Testis (tissue), 2 donors: ENCODE results near the gene BNC1.

Experiments used
- POLR2A ChIP-seq: fragments of 450-650 bp; IDR thresholded peaks from one replicate; pipeline ENCODE4 v1.6.1; 2017; ENCODE audit warnings: antibody characterized with exemption, mild to moderate bottlenecking, moderate library complexity
- TF ChIP-seq, protein P1 (sequence below), 3 experiments: fragments of 450-650 bp in 2 of 3; fragments of 200-600 bp in 1 of 3; sonication (generic) in 1 of 3; IDR thresholded peaks; one replicate each; pipeline ENCODE4 v1.5.1; 2016 to 2019; ENCODE audit warnings: antibody characterized with exemption in 3 of 3, mild to moderate bottlenecking in 2 of 3, moderate library complexity in 1 of 3

DNA sequence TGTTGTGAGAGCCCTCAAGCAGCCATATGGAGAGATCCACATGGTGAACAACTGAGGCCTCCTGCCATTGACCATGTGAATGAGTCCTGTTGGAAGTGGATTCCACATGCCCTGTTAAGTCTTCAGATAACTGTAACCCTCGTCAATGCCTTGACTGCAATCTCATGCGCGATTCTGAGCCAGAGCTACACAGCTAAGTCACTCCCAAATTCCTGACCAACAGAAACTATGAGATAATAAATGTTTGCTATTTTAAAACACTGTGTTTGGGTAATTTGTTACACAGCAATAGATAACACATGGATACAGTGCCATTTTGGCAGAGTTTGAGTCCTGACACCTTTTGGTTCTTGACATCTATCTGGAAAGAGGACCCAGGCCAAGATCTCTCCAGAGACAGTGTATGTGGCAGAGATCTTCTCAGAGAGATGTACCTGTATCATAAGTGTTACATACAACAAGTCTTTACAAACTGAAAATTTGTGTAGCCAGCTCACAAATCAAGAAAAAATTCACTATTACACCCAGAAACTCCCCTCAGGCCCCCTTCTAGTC lies 34.5 kb upstream of the BNC1 start:
- TF ChIP-seq, protein P1, sequence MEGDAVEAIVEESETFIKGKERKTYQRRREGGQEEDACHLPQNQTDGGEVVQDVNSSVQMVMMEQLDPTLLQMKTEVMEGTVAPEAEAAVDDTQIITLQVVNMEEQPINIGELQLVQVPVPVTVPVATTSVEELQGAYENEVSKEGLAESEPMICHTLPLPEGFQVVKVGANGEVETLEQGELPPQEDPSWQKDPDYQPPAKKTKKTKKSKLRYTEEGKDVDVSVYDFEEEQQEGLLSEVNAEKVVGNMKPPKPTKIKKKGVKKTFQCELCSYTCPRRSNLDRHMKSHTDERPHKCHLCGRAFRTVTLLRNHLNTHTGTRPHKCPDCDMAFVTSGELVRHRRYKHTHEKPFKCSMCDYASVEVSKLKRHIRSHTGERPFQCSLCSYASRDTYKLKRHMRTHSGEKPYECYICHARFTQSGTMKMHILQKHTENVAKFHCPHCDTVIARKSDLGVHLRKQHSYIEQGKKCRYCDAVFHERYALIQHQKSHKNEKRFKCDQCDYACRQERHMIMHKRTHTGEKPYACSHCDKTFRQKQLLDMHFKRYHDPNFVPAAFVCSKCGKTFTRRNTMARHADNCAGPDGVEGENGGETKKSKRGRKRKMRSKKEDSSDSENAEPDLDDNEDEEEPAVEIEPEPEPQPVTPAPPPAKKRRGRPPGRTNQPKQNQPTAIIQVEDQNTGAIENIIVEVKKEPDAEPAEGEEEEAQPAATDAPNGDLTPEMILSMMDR (IDR thresholded peaks at IDR 0.05): no peak
- no peak for TF ChIP-seq POLR2A
